Measurements from ENCODE around the gene MAGI2. TPM values are rescaled to one million over a fixed set of nuclear protein-coding genes. Genes with fewer than 3 reads are reported as not detected.

Gene MAGI2
- total RNA-seq, 1 donor from 2014 or later: 5.4 TPM

- Mint-ChIP-seq H3K36me3 (ENCODE audit: low read depth, unreplicated experiment) (no peaks in the 10 kb centered on the region), H3K4me3 (ENCODE audit: unreplicated experiment) (no peak overlapping the region), H3K27me3 (ENCODE audit: low read depth, unreplicated experiment) (no peaks in the 10 kb centered on the region), H3K9me3 (ENCODE audit: unreplicated experiment) (no peaks in the 10 kb centered on the region), H3K27ac (ENCODE audit: unreplicated experiment) (no peak overlapping the region), H3K4me1 (ENCODE audit: low read depth, unreplicated experiment) (no peaks in the 10 kb centered on the region)
- no peaks in the 10 kb centered on the region for H3K79me2 ChIP-seq (ENCODE audit: insufficient read depth, low read length)
- no peaks in the 10 kb centered on the region for H4K20me1 ChIP-seq (ENCODE audit: insufficient read depth, low read length)
- no peak overlapping the region for H2AFZ ChIP-seq (ENCODE audit: low read depth, low read length)
- H3K4me2 ChIP-seq (ENCODE audit: low read length): no peak overlapping the region
- no peak overlapping the region for H3K9ac ChIP-seq (ENCODE audit: low read length)
- FAIRE-seq: peak; percentile 23
- no peak overlapping the region for H3K4me3 ChIP-seq (ENCODE audit: insufficient read depth, low read depth, low read length)
- H3K36me3 ChIP-seq (ENCODE audit: insufficient read depth, low read length): no peaks in the 10 kb centered on the region
- DNase-seq (ENCODE audit: low read depth): no peak
- no peak for TF ChIP-seq EZH2 (IDR thresholded peaks at IDR 0.05; ENCODE audit: insufficient read depth, low read length)
- TF ChIP-seq CTCF (IDR thresholded peaks at IDR 0.05; ENCODE audit: insufficient read depth, low read depth, low read length): no peak
- H3K27me3 ChIP-seq (ENCODE audit: insufficient read depth, low read length): no peaks in the 10 kb centered on the region
- H3K27ac ChIP-seq (ENCODE audit: low read depth, low read length): no peak overlapping the region
- H3K9me3 ChIP-seq (ENCODE audit: insufficient read depth, low read depth, low read length): no peaks in the 10 kb centered on the region
- no peaks in the 10 kb centered on the region for H3K4me1 ChIP-seq (ENCODE audit: insufficient read depth, low read length)
Observed at GRCh38 chr7:78542981-78543380, 910.5 kb downstream of the MAGI2 start.

GRCh38 chr7:78542541-78542940, 910.9 kb downstream of the MAGI2 start:
- no peak for TF ChIP-seq EZH2 (IDR thresholded peaks at IDR 0.05; ENCODE audit: insufficient read depth, low read length)
- no peak for TF ChIP-seq CTCF (IDR thresholded peaks at IDR 0.05; ENCODE audit: insufficient read depth, low read depth, low read length)
- no peaks in the 10 kb centered on the region for H3K27me3 Mint-ChIP-seq (ENCODE audit: low read depth, unreplicated experiment)
- no peak overlapping the region for H3K9ac ChIP-seq (ENCODE audit: low read length)
- H3K4me2 ChIP-seq (ENCODE audit: low read length): no peak overlapping the region
- H3K4me1 Mint-ChIP-seq (ENCODE audit: low read depth, unreplicated experiment): no peaks in the 10 kb centered on the region
- no peaks in the 10 kb centered on the region for H3K36me3 Mint-ChIP-seq (ENCODE audit: low read depth, unreplicated experiment)
- H3K4me3 ChIP-seq (ENCODE audit: insufficient read depth, low read depth, low read length): no peak overlapping the region
- no peak overlapping the region for H3K4me3 Mint-ChIP-seq (ENCODE audit: unreplicated experiment)
- no peaks in the 10 kb centered on the region for H3K36me3 ChIP-seq (ENCODE audit: insufficient read depth, low read length)
- no peaks in the 10 kb centered on the region for H3K27me3 ChIP-seq (ENCODE audit: insufficient read depth, low read length)
- no peaks in the 10 kb centered on the region for H3K79me2 ChIP-seq (ENCODE audit: insufficient read depth, low read length)
- H4K20me1 ChIP-seq (ENCODE audit: insufficient read depth, low read length): no peaks in the 10 kb centered on the region
- no peak overlapping the region for H3K27ac Mint-ChIP-seq (ENCODE audit: unreplicated experiment)
- no peak for FAIRE-seq
- no peak for DNase-seq (ENCODE audit: low read depth)
- H3K9me3 ChIP-seq (ENCODE audit: insufficient read depth, low read depth, low read length): no peaks in the 10 kb centered on the region
- peaks cover 2% of the 10 kb centered on the region for H3K9me3 Mint-ChIP-seq (ENCODE audit: unreplicated experiment)
- no peaks in the 10 kb centered on the region for H3K4me1 ChIP-seq (ENCODE audit: insufficient read depth, low read length)
- no peak overlapping the region for H2AFZ ChIP-seq (ENCODE audit: low read depth, low read length)
- no peak overlapping the region for H3K27ac ChIP-seq (ENCODE audit: low read depth, low read length)

GRCh38 chr7:78539825-78540224, 913.6 kb downstream of the MAGI2 start:
- DNase-seq (ENCODE audit: low read depth) (no peak), FAIRE-seq (no peak)
- Histone ChIP-seq H3K4me1 (ENCODE audit: insufficient read depth, low read length) (no peaks in the 10 kb centered on the region), H2AFZ (ENCODE audit: low read depth, low read length) (no peak overlapping the region), H3K27me3 (ENCODE audit: insufficient read depth, low read length) (no peaks in the 10 kb centered on the region), H3K36me3 (ENCODE audit: insufficient read depth, low read length) (no peaks in the 10 kb centered on the region), H3K27ac (ENCODE audit: low read depth, low read length) (no peak overlapping the region), H3K4me2 (ENCODE audit: low read length) (no peak overlapping the region), H4K20me1 (ENCODE audit: insufficient read depth, low read length) (no peaks in the 10 kb centered on the region), H3K79me2 (ENCODE audit: insufficient read depth, low read length) (no peaks in the 10 kb centered on the region), H3K9me3 (ENCODE audit: insufficient read depth, low read depth, low read length) (no peaks in the 10 kb centered on the region), H3K9ac (ENCODE audit: low read length) (no peak overlapping the region), H3K4me3 (ENCODE audit: insufficient read depth, low read depth, low read length) (no peak overlapping the region)
- H3K4me1 Mint-ChIP-seq (ENCODE audit: low read depth, unreplicated experiment): no peaks in the 10 kb centered on the region
- TF ChIP-seq EZH2 (IDR thresholded peaks at IDR 0.05; ENCODE audit: insufficient read depth, low read length): no peak
- TF ChIP-seq CTCF (IDR thresholded peaks at IDR 0.05; ENCODE audit: insufficient read depth, low read depth, low read length): no peak
- H3K27me3 Mint-ChIP-seq (ENCODE audit: low read depth, unreplicated experiment): no peaks in the 10 kb centered on the region
- H3K9me3 Mint-ChIP-seq (ENCODE audit: unreplicated experiment): peaks cover 4% of the 10 kb centered on the region
- no peak overlapping the region for H3K27ac Mint-ChIP-seq (ENCODE audit: unreplicated experiment)
- no peak overlapping the region for H3K4me3 Mint-ChIP-seq (ENCODE audit: unreplicated experiment)
- no peaks in the 10 kb centered on the region for H3K36me3 Mint-ChIP-seq (ENCODE audit: low read depth, unreplicated experiment)

Measured in astrocyte (in vitro differentiated cells and primary cell).